Kidney epithelial cell (primary cell): ENCODE data around the gene RBFOX2. TPM values are rescaled to one million over a fixed set of nuclear protein-coding genes. Genes with fewer than 3 reads are reported as not detected.

Experiments
- DNase-seq: peaks from one replicate; pipeline ENCODE4 v3.0.0-alpha.2; 2010; ENCODE audit warnings: low read depth
- H3K27me3 ChIP-seq: 2 replicates; pipeline ENCODE4 v1.6.0; 2011; ENCODE audit warnings: low read length; ENCODE audit not compliant: control insufficient read depth, insufficient read depth
- H3K36me3 ChIP-seq: 2 replicates; pipeline ENCODE4 v1.5.1; 2011; ENCODE audit warnings: low read length; ENCODE audit not compliant: control insufficient read depth, insufficient read depth
- H3K4me3 ChIP-seq: 2 replicates; pipeline ENCODE4 v1.5.1; 2011; ENCODE audit warnings: low read depth, mild to moderate bottlenecking, control low read depth, low read length
- total RNA-seq: library from RNA; depleted of rRNA; stranded (reverse); fragments of >200 nt; gene quantifications from 2 replicates; pipeline ENCODE4 v1.2.3, GENCODE V29; 2015
- TF ChIP-seq, protein P1 (sequence below): IDR thresholded peaks from 2 replicates; pipeline ENCODE4 v1.5.1; 2011; ENCODE audit warnings: mild to moderate bottlenecking, moderate library complexity, low read length, control low read depth, inconsistent platforms; ENCODE audit not compliant: insufficient read depth, poor library complexity, severe bottlenecking

RBFOX2 gene
- total RNA-seq, 1 donor from 2014 or later: 75.1 TPM

DNA sequence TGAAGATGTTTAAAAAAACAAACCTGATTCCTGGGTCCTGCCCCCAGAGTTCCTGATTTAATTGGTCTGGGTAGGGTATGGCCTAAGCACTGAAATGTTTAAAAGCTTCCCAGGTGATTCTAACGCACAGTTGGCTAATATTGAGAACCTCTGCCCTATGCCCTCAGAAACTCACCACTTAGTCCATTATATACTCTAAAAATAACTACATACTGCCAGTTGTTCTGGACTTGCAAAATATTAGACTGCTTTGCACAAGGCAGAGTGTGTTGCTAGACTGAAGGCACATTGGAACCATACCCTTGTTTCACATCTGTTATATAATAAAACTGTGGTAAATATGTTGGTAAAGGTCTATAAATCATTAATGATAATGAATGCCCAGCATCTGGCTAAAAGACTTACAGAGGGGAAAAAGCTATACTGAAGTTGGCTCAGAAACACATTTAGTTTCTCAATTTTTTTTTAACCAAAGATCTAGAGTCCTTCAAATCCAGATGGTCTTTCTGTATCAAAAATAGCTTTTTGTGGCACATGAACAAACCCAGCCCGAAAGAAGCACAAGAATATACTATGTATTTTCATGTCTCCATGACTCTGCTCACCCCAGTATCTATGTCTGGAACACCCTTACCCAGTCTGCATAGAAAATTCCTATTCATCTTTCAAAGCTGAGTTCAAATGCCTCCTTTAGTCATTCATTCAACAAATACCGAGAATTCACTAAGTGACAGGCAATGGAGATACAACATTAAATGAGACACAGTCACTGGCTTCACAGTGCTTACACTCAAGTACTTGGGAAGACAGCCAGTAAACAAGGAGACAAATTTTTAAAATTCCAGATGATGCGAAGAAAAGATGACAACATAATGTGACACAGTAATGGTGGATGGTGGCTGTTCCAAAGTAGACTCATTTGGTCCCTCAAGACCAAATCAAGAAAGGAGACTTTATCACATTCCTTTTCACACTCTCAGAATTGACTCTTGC lies 44.1 kb downstream of the RBFOX2 start:
- Histone ChIP-seq H3K36me3 (no peaks in the 10 kb centered on the region), H3K4me3 (no peak overlapping the region), H3K27me3 (no peaks in the 10 kb centered on the region)
- no peak for DNase-seq
- TF ChIP-seq, protein P1, sequence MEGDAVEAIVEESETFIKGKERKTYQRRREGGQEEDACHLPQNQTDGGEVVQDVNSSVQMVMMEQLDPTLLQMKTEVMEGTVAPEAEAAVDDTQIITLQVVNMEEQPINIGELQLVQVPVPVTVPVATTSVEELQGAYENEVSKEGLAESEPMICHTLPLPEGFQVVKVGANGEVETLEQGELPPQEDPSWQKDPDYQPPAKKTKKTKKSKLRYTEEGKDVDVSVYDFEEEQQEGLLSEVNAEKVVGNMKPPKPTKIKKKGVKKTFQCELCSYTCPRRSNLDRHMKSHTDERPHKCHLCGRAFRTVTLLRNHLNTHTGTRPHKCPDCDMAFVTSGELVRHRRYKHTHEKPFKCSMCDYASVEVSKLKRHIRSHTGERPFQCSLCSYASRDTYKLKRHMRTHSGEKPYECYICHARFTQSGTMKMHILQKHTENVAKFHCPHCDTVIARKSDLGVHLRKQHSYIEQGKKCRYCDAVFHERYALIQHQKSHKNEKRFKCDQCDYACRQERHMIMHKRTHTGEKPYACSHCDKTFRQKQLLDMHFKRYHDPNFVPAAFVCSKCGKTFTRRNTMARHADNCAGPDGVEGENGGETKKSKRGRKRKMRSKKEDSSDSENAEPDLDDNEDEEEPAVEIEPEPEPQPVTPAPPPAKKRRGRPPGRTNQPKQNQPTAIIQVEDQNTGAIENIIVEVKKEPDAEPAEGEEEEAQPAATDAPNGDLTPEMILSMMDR: no peak

DNA sequence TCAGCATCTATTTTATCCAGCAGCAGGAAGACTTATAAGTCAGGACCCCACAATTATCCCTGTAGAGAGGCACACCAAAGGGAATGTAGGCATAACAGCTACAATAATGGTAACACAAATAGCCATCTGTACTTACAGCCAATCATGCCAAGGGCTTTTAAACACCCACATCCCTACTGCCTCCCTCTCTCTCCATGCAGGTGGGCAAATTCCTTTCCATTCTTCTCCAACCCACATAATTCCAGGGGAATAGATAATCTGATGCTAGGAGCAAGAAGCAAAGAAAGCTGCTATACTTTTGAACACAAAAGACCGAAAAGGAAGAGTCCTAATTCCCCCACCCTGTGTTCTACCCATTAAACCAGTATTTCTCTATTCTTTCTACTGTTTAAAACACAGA lies 46.7 kb downstream of the RBFOX2 start:
- Histone ChIP-seq H3K36me3 (no peaks in the 10 kb centered on the region), H3K27me3 (no peaks in the 10 kb centered on the region), H3K4me3 (no peak overlapping the region)
- TF ChIP-seq, protein P1: no peak
- DNase-seq: no peak

DNA sequence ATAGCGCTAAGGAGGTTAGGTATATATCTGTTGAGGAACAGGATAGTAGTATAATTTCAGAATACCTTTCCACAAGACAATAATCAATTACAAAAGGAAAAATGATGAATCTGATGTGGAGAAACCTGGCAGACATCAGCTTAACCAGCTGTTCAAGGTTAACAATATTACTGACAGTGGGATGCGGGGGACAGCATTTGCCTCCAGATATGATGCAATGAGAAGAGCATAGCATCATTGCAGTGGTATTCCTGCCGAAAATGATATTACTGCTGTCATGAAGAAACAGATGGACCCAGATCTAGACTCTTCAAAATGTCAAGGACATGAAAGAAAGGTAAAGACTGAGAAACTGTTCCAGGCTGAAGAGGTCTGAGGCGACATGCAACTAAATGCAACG lies 49.7 kb downstream of the RBFOX2 start:
- DNase-seq: no peak
- Histone ChIP-seq H3K27me3 (no peaks in the 10 kb centered on the region), H3K4me3 (no peak overlapping the region), H3K36me3 (no peaks in the 10 kb centered on the region)
- TF ChIP-seq, protein P1: no peak

DNA sequence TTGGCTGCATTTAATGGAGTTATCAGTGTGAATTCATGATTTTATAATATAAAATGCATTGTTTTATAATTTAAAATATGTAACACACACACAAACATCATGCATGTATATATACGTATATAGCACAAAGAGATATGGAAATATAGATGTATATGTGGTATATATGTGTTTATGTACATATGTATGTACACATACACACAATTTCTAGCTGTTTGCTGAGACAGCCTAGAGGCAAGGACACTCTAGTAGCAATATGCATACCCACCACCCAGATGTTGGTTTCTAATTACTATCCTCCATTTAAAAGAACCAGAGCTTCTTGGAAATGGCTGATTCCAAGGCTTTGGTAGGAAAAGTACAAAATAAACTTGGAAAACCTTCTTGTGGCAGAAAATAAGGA lies 50.4 kb downstream of the RBFOX2 start:
- Histone ChIP-seq H3K4me3 (no peak overlapping the region), H3K36me3 (no peaks in the 10 kb centered on the region), H3K27me3 (no peaks in the 10 kb centered on the region)
- TF ChIP-seq, protein P1: no peak
- no peak for DNase-seq

DNA sequence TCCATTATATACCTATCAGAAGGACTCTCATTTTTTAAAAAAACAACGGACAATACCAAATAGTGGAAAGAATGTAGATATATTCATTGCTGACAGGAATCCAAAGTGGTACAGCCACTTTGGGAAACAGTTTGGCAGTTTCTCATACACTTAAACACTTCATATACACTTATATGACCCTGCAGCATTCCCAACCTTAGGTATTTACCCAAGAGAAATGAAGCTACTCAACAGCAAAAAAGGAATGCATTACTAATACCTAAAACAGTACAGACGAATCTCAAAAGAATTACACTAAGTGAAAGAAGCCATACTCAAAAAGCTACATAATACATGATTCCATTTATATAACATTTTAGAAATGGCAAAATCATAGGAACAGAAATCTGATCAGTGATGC lies 51.5 kb downstream of the RBFOX2 start:
- H3K36me3 ChIP-seq: no peaks in the 10 kb centered on the region
- DNase-seq: no peak
- TF ChIP-seq, protein P1: no peak
- H3K4me3 ChIP-seq: no peak overlapping the region
- no peaks in the 10 kb centered on the region for H3K27me3 ChIP-seq
